HL-60/S4 (cell line): ENCODE data around the gene PLEKHS1.

Experiments used
- in situ Hi-C: fragments of 300-500 bp; cut with MboI; formaldehyde crosslinking; loops from 2 replicates; pipeline ENCODE4 v1.14.3; 2022; ENCODE audit warnings: low sequenced_read_pairs

Gene PLEKHS1

GRCh38 chr10:113751181-113751732, at the start of gene PLEKHS1:
Gene PLEKHS1, plus strand, starts transcription at chr10:113751682. Its CDS starts 3,596 bp downstream, at chr10:113755278.
- in situ Hi-C loops = no loop called here

GRCh38 chr10:113704637-113705343, 46.7 kb upstream of the PLEKHS1 start:
- in situ Hi-C loops = loop anchor here (10.0 kb wide), 1 partner anchor 400 kb away; no protein-coding TSS in a partner anchor

- in situ Hi-C loops = loop anchor here (10.0 kb wide), 1 partner anchor 400 kb away; no protein-coding TSS in a partner anchor
Observed at GRCh38 chr10:113705344-113705652, 46.2 kb upstream of the PLEKHS1 start.

GRCh38 chr10:113706623-113707022, 44.9 kb upstream of the PLEKHS1 start:
- in situ Hi-C loops = loop anchor here (10.0 kb wide), 1 partner anchor 398 kb away; no protein-coding TSS in a partner anchor

GRCh38 chr10:113708640-113709039, 42.8 kb upstream of the PLEKHS1 start:
- in situ Hi-C loops = loop anchor here (10.0 kb wide), 1 partner anchor 396 kb away; no protein-coding TSS in a partner anchor

- in situ Hi-C loops = loop anchor here (10.0 kb wide), 1 partner anchor 395 kb away; no protein-coding TSS in a partner anchor
Observed at GRCh38 chr10:113709221-113709838, 42.2 kb upstream of the PLEKHS1 start.

GRCh38 chr10:113711142-113711541, 40.3 kb upstream of the PLEKHS1 start:
- in situ Hi-C loops = no loop called here

GRCh38 chr10:113712024-113712423, 39.5 kb upstream of the PLEKHS1 start:
- in situ Hi-C loops = no loop called here

- in situ Hi-C loops = no loop called here
Observed at GRCh38 chr10:113712755-113713639, 38.5 kb upstream of the PLEKHS1 start.

- in situ Hi-C loops = no loop called here
Observed at GRCh38 chr10:113713640-113713982, 37.9 kb upstream of the PLEKHS1 start.

- in situ Hi-C loops = no loop called here
Observed at GRCh38 chr10:113716109-113716910, 35.2 kb upstream of the PLEKHS1 start.

GRCh38 chr10:113718969-113719822, 32.3 kb upstream of the PLEKHS1 start:
- in situ Hi-C loops = no loop called here

GRCh38 chr10:113720386-113720785, 31.1 kb upstream of the PLEKHS1 start:
- in situ Hi-C loops = no loop called here

GRCh38 chr10:113732160-113732881, 19.2 kb upstream of the PLEKHS1 start:
- in situ Hi-C loops = no loop called here

GRCh38 chr10:113732966-113733365, 18.5 kb upstream of the PLEKHS1 start:
- in situ Hi-C loops = no loop called here

- in situ Hi-C loops = no loop called here
Observed at GRCh38 chr10:113733635-113734034, 17.8 kb upstream of the PLEKHS1 start.

- in situ Hi-C loops = no loop called here
Observed at GRCh38 chr10:113735913-113736312, 15.6 kb upstream of the PLEKHS1 start.

GRCh38 chr10:113736576-113736975, 14.9 kb upstream of the PLEKHS1 start:
- in situ Hi-C loops = no loop called here

- in situ Hi-C loops = no loop called here
Observed at GRCh38 chr10:113739031-113739430, 12.5 kb upstream of the PLEKHS1 start.
